ENCODE data around the gene IDS.
A peak's percentile ranks its signal among the peaks of the same experiment; 100 is the strongest.
"Not testable (repeated sequence)": the region's sequence is repeated elsewhere in the genome, so short reads cannot be mapped to it uniquely, and the experiment has no call there.

The IDS gene

GRCh38 chrX:149504915-149505651 lies at the start of gene IDS:
Gene IDS (minus strand): TSS chrX:149505306. CDS start chrX:149505137, 169 bp downstream.
- Histone ChIP-seq H3K79me2 (ENCODE audit: control insufficient read depth, insufficient read depth, low read length, unreplicated experiment) (peaks cover 10% of the 10 kb centered on the region), H3K27ac (ENCODE audit: low read depth, low read length) (peak within 1 kb of the TSS; percentile 83), H3K4me3 (ENCODE audit: low read depth, low read length) (peak within 1 kb of the TSS; percentile 84), H2AFZ (ENCODE audit: low read length, unreplicated experiment) (no peak within 1 kb of the TSS), H3K4me1 (ENCODE audit: control insufficient read depth, insufficient read depth, low read length, unreplicated experiment) (peaks cover 7% of the 10 kb centered on the region), H3K27me3 (ENCODE audit: insufficient read depth, low read length) (no peaks in the 10 kb centered on the region), H3K36me3 (ENCODE audit: insufficient read depth, low read length) (no peaks in the 10 kb centered on the region; the same call in 1 of the 2 replicates)

GRCh38 chrX:149551939-149552248 lies 46.8 kb upstream of the IDS start:
- H3K4me3 ChIP-seq (ENCODE audit: low read depth, low read length); H3K79me2 ChIP-seq (ENCODE audit: control insufficient read depth, insufficient read depth, low read length, unreplicated experiment); H3K27ac ChIP-seq (ENCODE audit: low read depth, low read length); H3K36me3 ChIP-seq (ENCODE audit: insufficient read depth, low read length); H3K4me1 ChIP-seq (ENCODE audit: control insufficient read depth, insufficient read depth, low read length, unreplicated experiment); H3K27me3 ChIP-seq (ENCODE audit: insufficient read depth, low read length); H2AFZ ChIP-seq (ENCODE audit: low read length, unreplicated experiment): not testable (repeated sequence)

GRCh38 chrX:149551245-149551938 lies 46.3 kb upstream of the IDS start:
- H2AFZ ChIP-seq (ENCODE audit: low read length, unreplicated experiment), result not testable (repeated sequence)

GRCh38 chrX:149550454-149550853 lies 45.3 kb upstream of the IDS start:
- not testable (repeated sequence) for H3K27ac ChIP-seq (ENCODE audit: low read depth, low read length); H3K27me3 ChIP-seq (ENCODE audit: insufficient read depth, low read length); H3K4me1 ChIP-seq (ENCODE audit: control insufficient read depth, insufficient read depth, low read length, unreplicated experiment); H2AFZ ChIP-seq (ENCODE audit: low read length, unreplicated experiment); H3K79me2 ChIP-seq (ENCODE audit: control insufficient read depth, insufficient read depth, low read length, unreplicated experiment); H3K36me3 ChIP-seq (ENCODE audit: insufficient read depth, low read length); H3K4me3 ChIP-seq (ENCODE audit: low read depth, low read length)

More at GRCh38 chrX:149551245-149551938, 46.3 kb upstream of the IDS start:
- not testable (repeated sequence) for H3K36me3 ChIP-seq (ENCODE audit: insufficient read depth, low read length); H3K27me3 ChIP-seq (ENCODE audit: insufficient read depth, low read length); H3K79me2 ChIP-seq (ENCODE audit: control insufficient read depth, insufficient read depth, low read length, unreplicated experiment); H3K27ac ChIP-seq (ENCODE audit: low read depth, low read length); H3K4me1 ChIP-seq (ENCODE audit: control insufficient read depth, insufficient read depth, low read length, unreplicated experiment); H3K4me3 ChIP-seq (ENCODE audit: low read depth, low read length)

- H3K27ac ChIP-seq (ENCODE audit: low read depth, low read length); H3K4me3 ChIP-seq (ENCODE audit: low read depth, low read length); H3K27me3 ChIP-seq (ENCODE audit: insufficient read depth, low read length); H2AFZ ChIP-seq (ENCODE audit: low read length, unreplicated experiment); H3K36me3 ChIP-seq (ENCODE audit: insufficient read depth, low read length); H3K4me1 ChIP-seq (ENCODE audit: control insufficient read depth, insufficient read depth, low read length, unreplicated experiment); H3K79me2 ChIP-seq (ENCODE audit: control insufficient read depth, insufficient read depth, low read length, unreplicated experiment): not testable (repeated sequence)
Measured at GRCh38 chrX:149549701-149550100, 44.6 kb upstream of the IDS start, which contains the start of gene HSFX3. Gene HSFX3 (minus strand): TSS chrX:149549924. CDS start chrX:149549852, 72 bp downstream.

- not testable (repeated sequence) for H3K27me3 ChIP-seq (ENCODE audit: insufficient read depth, low read length); H3K4me1 ChIP-seq (ENCODE audit: control insufficient read depth, insufficient read depth, low read length, unreplicated experiment); H3K36me3 ChIP-seq (ENCODE audit: insufficient read depth, low read length); H2AFZ ChIP-seq (ENCODE audit: low read length, unreplicated experiment); H3K27ac ChIP-seq (ENCODE audit: low read depth, low read length); H3K79me2 ChIP-seq (ENCODE audit: control insufficient read depth, insufficient read depth, low read length, unreplicated experiment); H3K4me3 ChIP-seq (ENCODE audit: low read depth, low read length)
Measured at GRCh38 chrX:149547782-149548181, 42.7 kb upstream of the IDS start.

GRCh38 chrX:149546962-149547361 lies 41.9 kb upstream of the IDS start:
- not testable (repeated sequence) for H3K4me3 ChIP-seq (ENCODE audit: low read depth, low read length); H2AFZ ChIP-seq (ENCODE audit: low read length, unreplicated experiment); H3K36me3 ChIP-seq (ENCODE audit: insufficient read depth, low read length); H3K27ac ChIP-seq (ENCODE audit: low read depth, low read length); H3K79me2 ChIP-seq (ENCODE audit: control insufficient read depth, insufficient read depth, low read length, unreplicated experiment); H3K27me3 ChIP-seq (ENCODE audit: insufficient read depth, low read length); H3K4me1 ChIP-seq (ENCODE audit: control insufficient read depth, insufficient read depth, low read length, unreplicated experiment)

GRCh38 chrX:149545545-149546543 lies 40.7 kb upstream of the IDS start:
- H2AFZ ChIP-seq (ENCODE audit: low read length, unreplicated experiment); H3K4me1 ChIP-seq (ENCODE audit: control insufficient read depth, insufficient read depth, low read length, unreplicated experiment); H3K27me3 ChIP-seq (ENCODE audit: insufficient read depth, low read length); H3K79me2 ChIP-seq (ENCODE audit: control insufficient read depth, insufficient read depth, low read length, unreplicated experiment); H3K36me3 ChIP-seq (ENCODE audit: insufficient read depth, low read length); H3K27ac ChIP-seq (ENCODE audit: low read depth, low read length); H3K4me3 ChIP-seq (ENCODE audit: low read depth, low read length): not testable (repeated sequence)

- no peaks in the 10 kb centered on the region for H3K36me3 ChIP-seq (ENCODE audit: insufficient read depth, low read length)
- H3K4me1 ChIP-seq (ENCODE audit: control insufficient read depth, insufficient read depth, low read length, unreplicated experiment), result no peaks in the 10 kb centered on the region
- H3K4me3 ChIP-seq (ENCODE audit: low read depth, low read length), result peak overlapping the region; percentile 85
- no peak overlapping the region for H2AFZ ChIP-seq (ENCODE audit: low read length, unreplicated experiment)
- no peaks in the 10 kb centered on the region for H3K27me3 ChIP-seq (ENCODE audit: insufficient read depth, low read length)
- H3K27ac ChIP-seq (ENCODE audit: low read depth, low read length), result peak overlapping the region; percentile 98
- peaks cover 5% of the 10 kb centered on the region for H3K79me2 ChIP-seq (ENCODE audit: control insufficient read depth, insufficient read depth, low read length, unreplicated experiment)
Measured at GRCh38 chrX:149541521-149542047, 36.5 kb upstream of the IDS start.

Data from ACC112 (cell line).